ENCODE results near the gene CDH23. TPM values are rescaled to one million over a fixed set of nuclear protein-coding genes. Genes with fewer than 3 reads are reported as not detected.

Gene CDH23
- total RNA-seq, 4 donors from 2014 or later: 7.1 to 56.2 (median 25.4) TPM

- H3K4me1 ChIP-seq: no peaks in the 10 kb centered on the region
- no peaks in the 10 kb centered on the region for H3K27me3 ChIP-seq
- H3K4me3 ChIP-seq: no peak overlapping the region
- TF ChIP-seq POLR2A (IDR thresholded peaks at IDR 0.05) (no peak), CTCF (IDR thresholded peaks at IDR 0.05) (no peak)
- no peak for DNase-seq
- no peaks in the 10 kb centered on the region for H3K9me3 ChIP-seq
- intact Hi-C loops (cut with DNase I; ENCODE audit: low total_unique reads): loop anchor here (10.0 kb wide), 1 partner anchor 235 kb away; no protein-coding TSS in a partner anchor
- no peaks in the 10 kb centered on the region for H3K36me3 ChIP-seq
- H3K27ac ChIP-seq: no peak overlapping the region
These were observed 412.9 kb downstream of the CDH23 start for GRCh38 chr10:71809628-71810027.

GRCh38 chr10:71810048-71810750 lies 413.5 kb downstream of the CDH23 start:
- TF ChIP-seq CTCF (IDR thresholded peaks at IDR 0.05) (no peak), POLR2A (IDR thresholded peaks at IDR 0.05) (no peak)
- no peak overlapping the region for H3K27ac ChIP-seq
- no peaks in the 10 kb centered on the region for H3K27me3 ChIP-seq
- no peaks in the 10 kb centered on the region for H3K4me1 ChIP-seq
- DNase-seq: no peak
- H3K36me3 ChIP-seq: no peaks in the 10 kb centered on the region
- H3K9me3 ChIP-seq: no peaks in the 10 kb centered on the region
- no peak overlapping the region for H3K4me3 ChIP-seq
- intact Hi-C loops (cut with DNase I; ENCODE audit: low total_unique reads): loop anchor here (10.0 kb wide), 1 partner anchor 235 kb away; no protein-coding TSS in a partner anchor

- no peaks in the 10 kb centered on the region for H3K27me3 ChIP-seq
- intact Hi-C loops (cut with DNase I; ENCODE audit: low total_unique reads): loop anchor here (10.0 kb wide), 1 partner anchor 237 kb away; no protein-coding TSS in a partner anchor
- no peaks in the 10 kb centered on the region for H3K4me1 ChIP-seq
- H3K4me3 ChIP-seq: no peak overlapping the region
- H3K27ac ChIP-seq: no peak overlapping the region
- H3K9me3 ChIP-seq: no peaks in the 10 kb centered on the region
- DNase-seq: no peak
- no peaks in the 10 kb centered on the region for H3K36me3 ChIP-seq
- TF ChIP-seq CTCF (IDR thresholded peaks at IDR 0.05) (no peak), POLR2A (IDR thresholded peaks at IDR 0.05) (no peak)
These were observed 414.6 kb downstream of the CDH23 start for GRCh38 chr10:71811351-71811750.

- Histone ChIP-seq H3K27me3 (no peaks in the 10 kb centered on the region), H3K27ac (no peak overlapping the region), H3K4me1 (no peaks in the 10 kb centered on the region), H3K9me3 (no peaks in the 10 kb centered on the region), H3K36me3 (no peaks in the 10 kb centered on the region), H3K4me3 (no peak overlapping the region)
- intact Hi-C loops (cut with DNase I; ENCODE audit: low total_unique reads): loop anchor here (10.0 kb wide), 1 partner anchor 237 kb away; no protein-coding TSS in a partner anchor
- TF ChIP-seq POLR2A (IDR thresholded peaks at IDR 0.05): no peak
- peak; percentile 68 to 84 (median 82) for TF ChIP-seq CTCF (IDR thresholded peaks at IDR 0.05)
- DNase-seq: peak; percentile 53 to 66
These were observed 415.5 kb downstream of the CDH23 start for GRCh38 chr10:71812016-71812912.

Data from uterus (tissue), 4 donors.